ENCODE measurements around the gene PHF21B. TPM values are rescaled to one million over a fixed set of nuclear protein-coding genes. Genes with fewer than 3 reads are reported as not detected.

The PHF21B gene
- total and polyA plus RNA-seq, 5 donors from 2014 or later, result not detected

DNA sequence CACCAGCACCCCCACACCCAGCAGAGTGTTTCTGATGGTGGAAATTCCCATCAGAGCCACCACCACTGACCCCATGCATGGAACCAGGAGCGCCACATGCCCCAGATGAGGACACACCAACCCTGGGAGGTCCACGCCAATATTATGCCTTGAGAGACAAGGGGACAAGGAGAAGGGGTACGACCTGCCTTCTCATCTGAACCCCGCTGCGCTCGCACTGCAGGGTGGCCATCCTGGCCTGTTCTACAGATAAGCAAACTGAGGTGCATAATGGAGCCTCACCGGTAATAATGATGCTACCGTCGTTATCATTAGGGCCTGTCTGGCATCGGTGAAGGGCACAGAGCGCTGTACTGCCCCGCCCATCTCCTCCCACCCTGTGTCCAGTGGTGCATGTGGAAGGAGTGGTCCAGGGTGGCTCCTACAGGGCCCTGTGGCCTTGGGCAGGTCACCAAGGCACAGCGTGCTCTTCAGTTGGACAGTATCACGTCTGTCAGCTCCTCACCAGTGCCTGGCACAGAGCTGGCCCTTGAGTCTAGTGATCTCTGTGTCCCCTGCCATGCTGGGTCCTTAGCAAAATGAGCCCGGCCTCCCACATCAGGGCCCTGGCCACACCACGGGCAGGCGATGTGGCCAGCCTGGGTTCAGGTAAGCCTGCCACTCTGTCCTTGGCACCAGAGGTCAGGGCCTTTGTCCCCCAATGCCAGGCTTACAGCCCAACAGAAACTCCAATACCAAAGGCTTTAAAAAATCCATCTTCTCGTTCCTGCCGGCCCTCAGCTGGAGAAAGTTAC, 92.2 kb downstream of the PHF21B start:
- Mint-ChIP-seq H3K27me3 (no peaks in the 10 kb centered on the region), H3K27ac (no peak overlapping the region), H3K4me3 (no peak overlapping the region), H3K9me3 (no peaks in the 10 kb centered on the region), H3K4me1 (no peaks in the 10 kb centered on the region), H3K36me3 (no peaks in the 10 kb centered on the region)
- no peaks in the 10 kb centered on the region for H3K27me3 ChIP-seq (ENCODE audit: control insufficient read depth, insufficient read depth, low read length)
- no peak overlapping the region for H3K27ac ChIP-seq (ENCODE audit: insufficient read depth, low read length, poor library complexity, severe bottlenecking)
- H3K9me3 ChIP-seq (ENCODE audit: control insufficient read depth in 2 of 2, low read length in 2 of 2), result no peaks in the 10 kb centered on the region
- H3K4me3 ChIP-seq (ENCODE audit: low read depth, low read length), result no peak overlapping the region
- H3K36me3 ChIP-seq (ENCODE audit: control insufficient read depth, insufficient read depth, low read length), result no peaks in the 10 kb centered on the region
- ATAC-seq (ENCODE audit: low read depth in 2 of 2) (no peak), DNase-seq (no peak)
- H3K4me1 ChIP-seq (ENCODE audit: control insufficient read depth, insufficient read depth, low read length, poor library complexity, severe bottlenecking), result no peaks in the 10 kb centered on the region

GRCh38 chr22:44916281-44917231, 93.2 kb downstream of the PHF21B start:
- no peaks in the 10 kb centered on the region for H3K36me3 ChIP-seq (ENCODE audit: control insufficient read depth, insufficient read depth, low read length)

GRCh38 chr22:44915441-44915840, 94.4 kb downstream of the PHF21B start:
- Histone ChIP-seq H3K4me1 (ENCODE audit: control insufficient read depth, insufficient read depth, low read length, poor library complexity, severe bottlenecking) (no peaks in the 10 kb centered on the region), H3K36me3 (ENCODE audit: control insufficient read depth, insufficient read depth, low read length) (no peaks in the 10 kb centered on the region), H3K27me3 (ENCODE audit: control insufficient read depth, insufficient read depth, low read length) (no peaks in the 10 kb centered on the region), H3K9me3 (ENCODE audit: control insufficient read depth in 2 of 2, low read length in 2 of 2) (no peaks in the 10 kb centered on the region), H3K4me3 (ENCODE audit: low read depth, low read length) (no peak overlapping the region), H3K27ac (ENCODE audit: insufficient read depth, low read length, poor library complexity, severe bottlenecking) (no peak overlapping the region)
- Mint-ChIP-seq H3K4me1 (no peaks in the 10 kb centered on the region), H3K36me3 (no peaks in the 10 kb centered on the region), H3K9me3 (peaks cover 0 to 10% (median 3%) of the 10 kb centered on the region in 7 donors), H3K27me3 (no peaks in the 10 kb centered on the region), H3K27ac (no peak overlapping the region), H3K4me3 (no peak overlapping the region)
- DNase-seq (no peak), ATAC-seq (ENCODE audit: low read depth in 2 of 2) (no peak)

More at GRCh38 chr22:44916281-44917231, 93.2 kb downstream of the PHF21B start:
- ATAC-seq (ENCODE audit: low read depth in 2 of 2) (no peak), DNase-seq (no peak)
- Mint-ChIP-seq H3K27me3 (no peaks in the 10 kb centered on the region), H3K4me1 (no peaks in the 10 kb centered on the region), H3K27ac (no peak overlapping the region), H3K9me3 (peaks cover 0 to 4% (median 0%) of the 10 kb centered on the region in 7 donors), H3K36me3 (no peaks in the 10 kb centered on the region), H3K4me3 (no peak overlapping the region)
- Histone ChIP-seq H3K9me3 (ENCODE audit: control insufficient read depth in 2 of 2, low read length in 2 of 2) (no peaks in the 10 kb centered on the region), H3K4me1 (ENCODE audit: control insufficient read depth, insufficient read depth, low read length, poor library complexity, severe bottlenecking) (no peaks in the 10 kb centered on the region), H3K27me3 (ENCODE audit: control insufficient read depth, insufficient read depth, low read length) (no peaks in the 10 kb centered on the region), H3K4me3 (ENCODE audit: low read depth, low read length) (no peak overlapping the region), H3K27ac (ENCODE audit: insufficient read depth, low read length, poor library complexity, severe bottlenecking) (no peak overlapping the region)

DNA sequence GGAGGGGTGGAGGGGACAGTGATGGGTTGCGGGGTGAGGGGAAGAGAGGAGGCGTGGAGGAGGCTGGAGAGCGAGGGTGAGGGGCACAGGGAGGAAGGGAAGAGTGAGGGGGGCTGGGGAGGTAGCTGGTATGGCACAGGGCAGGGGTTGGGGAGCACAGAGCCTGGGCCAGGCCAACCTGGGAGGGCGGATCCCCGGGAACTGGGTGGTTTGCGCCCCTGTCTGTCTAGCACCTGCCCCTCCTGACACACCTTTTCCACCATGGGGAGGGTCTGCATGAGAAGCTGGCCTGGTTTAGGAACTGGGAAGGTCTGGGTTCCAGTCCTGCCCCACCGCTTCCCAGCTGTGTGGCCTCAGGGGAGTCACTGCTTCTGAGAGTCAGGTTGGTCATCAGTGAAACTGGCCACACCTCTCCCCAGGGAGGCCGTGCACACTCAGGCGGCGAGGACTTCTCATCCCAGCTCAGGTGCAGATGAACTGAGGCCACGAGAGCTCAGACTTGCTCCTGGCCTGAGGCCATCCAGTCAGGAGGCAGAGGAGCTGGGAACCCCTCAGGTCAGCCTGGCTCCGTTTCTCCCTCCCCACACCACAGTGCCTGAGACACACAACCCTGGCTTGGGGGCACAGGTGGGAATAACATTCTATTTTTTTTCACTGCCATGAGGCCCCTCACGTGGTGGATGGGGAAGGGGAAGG, 95.6 kb downstream of the PHF21B start:
- Mint-ChIP-seq H3K4me1 (no peaks in the 10 kb centered on the region), H3K4me3 (no peak overlapping the region)

GRCh38 chr22:44913198-44913983, 96.4 kb downstream of the PHF21B start:
- Histone ChIP-seq H3K9me3 (ENCODE audit: control insufficient read depth in 2 of 2, low read length in 2 of 2) (no peaks in the 10 kb centered on the region), H3K27ac (ENCODE audit: insufficient read depth, low read length, poor library complexity, severe bottlenecking) (no peak overlapping the region), H3K4me3 (ENCODE audit: low read depth, low read length) (no peak overlapping the region), H3K36me3 (ENCODE audit: control insufficient read depth, insufficient read depth, low read length) (no peaks in the 10 kb centered on the region), H3K4me1 (ENCODE audit: control insufficient read depth, insufficient read depth, low read length, poor library complexity, severe bottlenecking) (no peaks in the 10 kb centered on the region), H3K27me3 (ENCODE audit: control insufficient read depth, insufficient read depth, low read length) (no peaks in the 10 kb centered on the region)
- no peak overlapping the region for H3K27ac Mint-ChIP-seq
- peaks cover 0 to 11% (median 3%) of the 10 kb centered on the region in 7 donors for H3K9me3 Mint-ChIP-seq
- DNase-seq (no peak), ATAC-seq (ENCODE audit: low read depth in 2 of 2) (no peak)
- H3K4me1 Mint-ChIP-seq, result no peaks in the 10 kb centered on the region
- H3K27me3 Mint-ChIP-seq, result no peaks in the 10 kb centered on the region
- H3K4me3 Mint-ChIP-seq, result no peak overlapping the region
- no peaks in the 10 kb centered on the region for H3K36me3 Mint-ChIP-seq

More for the DNA sequence above, 95.6 kb downstream of the PHF21B start:
- Mint-ChIP-seq H3K9me3 (peaks cover 0 to 11% (median 3%) of the 10 kb centered on the region in 7 donors), H3K36me3 (no peaks in the 10 kb centered on the region), H3K27ac (no peak overlapping the region), H3K27me3 (no peaks in the 10 kb centered on the region)
- Histone ChIP-seq H3K27me3 (ENCODE audit: control insufficient read depth, insufficient read depth, low read length) (no peaks in the 10 kb centered on the region), H3K36me3 (ENCODE audit: control insufficient read depth, insufficient read depth, low read length) (no peaks in the 10 kb centered on the region), H3K9me3 (ENCODE audit: control insufficient read depth in 2 of 2, low read length in 2 of 2) (no peaks in the 10 kb centered on the region), H3K27ac (ENCODE audit: insufficient read depth, low read length, poor library complexity, severe bottlenecking) (no peak overlapping the region), H3K4me1 (ENCODE audit: control insufficient read depth, insufficient read depth, low read length, poor library complexity, severe bottlenecking) (no peaks in the 10 kb centered on the region), H3K4me3 (ENCODE audit: low read depth, low read length) (no peak overlapping the region)
- no peak for ATAC-seq (ENCODE audit: low read depth in 2 of 2)
- DNase-seq, result no peak

DNA sequence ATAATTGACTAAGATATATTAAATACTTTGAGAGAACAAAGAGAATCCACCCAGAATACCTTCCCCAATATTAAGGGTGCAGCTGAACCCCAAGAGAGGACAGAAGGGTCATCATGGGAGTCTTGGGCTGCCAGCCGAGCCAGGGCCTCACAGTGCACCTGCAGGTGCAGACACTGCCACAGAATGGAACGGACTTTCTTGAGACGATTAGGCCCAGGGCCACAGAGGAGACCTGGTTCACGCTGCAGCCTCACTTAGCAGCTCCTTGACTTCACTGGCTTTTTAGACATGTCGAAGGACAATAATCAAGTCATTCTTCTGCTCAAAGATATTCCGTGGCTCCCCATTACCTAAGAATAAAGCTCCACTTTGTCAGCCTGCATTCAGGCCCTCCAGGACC, 100.6 kb downstream of the PHF21B start:
- H3K36me3 ChIP-seq (ENCODE audit: control insufficient read depth, insufficient read depth, low read length), result no peaks in the 10 kb centered on the region
- no peak overlapping the region for H3K4me3 Mint-ChIP-seq
- H3K27me3 Mint-ChIP-seq, result no peaks in the 10 kb centered on the region
- ATAC-seq (ENCODE audit: low read depth in 2 of 2), result no peak
- H3K9me3 Mint-ChIP-seq, result peaks cover 0 to 11% (median 4%) of the 10 kb centered on the region in 7 donors
- H3K4me1 Mint-ChIP-seq, result no peaks in the 10 kb centered on the region
- no peaks in the 10 kb centered on the region for H3K4me1 ChIP-seq (ENCODE audit: control insufficient read depth, insufficient read depth, low read length, poor library complexity, severe bottlenecking)
- DNase-seq, result no peak
- no peaks in the 10 kb centered on the region for H3K9me3 ChIP-seq (ENCODE audit: control insufficient read depth in 2 of 2, low read length in 2 of 2)
- no peaks in the 10 kb centered on the region for H3K36me3 Mint-ChIP-seq
- H3K27me3 ChIP-seq (ENCODE audit: control insufficient read depth, insufficient read depth, low read length), result no peaks in the 10 kb centered on the region
- H3K4me3 ChIP-seq (ENCODE audit: low read depth, low read length), result no peak overlapping the region
- no peak overlapping the region for H3K27ac ChIP-seq (ENCODE audit: insufficient read depth, low read length, poor library complexity, severe bottlenecking)
- H3K27ac Mint-ChIP-seq, result no peak overlapping the region

Data from CD4-positive, CD25-positive, alpha-beta regulatory T cell (primary cell).